GM12878 (cell line): ENCODE measurements around the gene POC1B. TPM values are rescaled to one million over a fixed set of nuclear protein-coding genes. Genes with fewer than 3 reads are reported as not detected.

ENCODE experiments used
- ATAC-seq: fragments of 200-7000 bp; cut with Tn5 transposase; 3 replicates; pipeline ENCODE4 v1.9.1; 2020; ENCODE audit warnings: mild to moderate bottlenecking, moderate library complexity
- BruUV-seq: library from RNA; stranded (reverse); fragments of 400-500 nt; replicated peaks from 2 replicates; lab custom pipeline; 2021; lab: Mats Ljungman, UMichigan
- CTCF ChIA-PET: fragments of 300-600 bp; sonication (Branson Sonifier 250); formaldehyde crosslinking; extraction: SDS; loops from one replicate; lab custom pipeline; 2021; ENCODE audit warnings: inconsistent platforms; lab: Yijun Ruan, JAX
- POLR2A ChIA-PET: fragments of 350-600 bp; formaldehyde crosslinking; extraction: SDS; loops from one replicate; lab custom pipeline; 2021; ENCODE audit warnings: inconsistent platforms; lab: Charles Lee
- RAD21 ChIA-PET: fragments of 300-600 bp; sonication (Branson Sonifier 250); formaldehyde crosslinking; loops from one replicate; lab custom pipeline; 2023; ENCODE audit warnings: antibody characterized with exemption; ENCODE audit not compliant: unreplicated experiment; lab: Charles Lee
- SMC1A ChIA-PET: fragments of 300-600 bp; sonication (Branson Sonifier 250); formaldehyde crosslinking; loops from one replicate; lab custom pipeline; 2023; ENCODE audit not compliant: unreplicated experiment, uncharacterized antibody; lab: Charles Lee
- DNase-seq: peaks from one replicate; pipeline ENCODE4 v3.0.0-alpha.2; 2011; ENCODE audit warnings: low read depth, low spot score
- FAIRE-seq: peaks from 3 replicates; lab custom pipeline; 2011; peaks lifted over from hg19 to GRCh38; lab: Jason Lieb, UNC
- H2AFZ ChIP-seq: 2 replicates; pipeline ENCODE4 v1.6.0; 2011; ENCODE audit warnings: low read depth, low read length, control low read depth; ENCODE audit not compliant: control insufficient read depth
- H3K27ac ChIP-seq: 2 replicates; pipeline ENCODE4 v1.5.1; 2011; ENCODE audit warnings: control low read depth; ENCODE audit not compliant: control insufficient read depth, insufficient read depth
- H3K27me3 ChIP-seq, 2 experiments: replicated peaks in 1 of 2; 2 replicates each; pipeline versions ENCODE4 v1.6.0 to v1.6.1; 2011; ENCODE audit warnings: low read length in 1 of 2; ENCODE audit not compliant: control insufficient read depth in 2 of 2, insufficient read depth in 2 of 2
- H3K36me3 ChIP-seq, 2 experiments: 2 replicates each; pipeline ENCODE4 v1.5.1; 2011; ENCODE audit warnings: low read length in 1 of 2; ENCODE audit not compliant: control insufficient read depth in 2 of 2, insufficient read depth in 2 of 2
- H3K4me1 ChIP-seq: 2 replicates; pipeline ENCODE4 v1.6.1; 2011; ENCODE audit warnings: mild to moderate bottlenecking, low read length, moderate library complexity, mixed read lengths; ENCODE audit not compliant: control insufficient read depth, insufficient read depth
- H3K4me2 ChIP-seq: 2 replicates; pipeline ENCODE4 v1.6.0; 2011; ENCODE audit warnings: control low read depth; ENCODE audit not compliant: control insufficient read depth, insufficient read depth
- H3K4me3 ChIP-seq: fragments of 200-600 bp; sonication (generic); 2 replicates; pipeline ENCODE4 v1.5.1; 2016
- H3K79me2 ChIP-seq: 2 replicates; pipeline ENCODE4 v1.6.0; 2011; ENCODE audit warnings: low read length; ENCODE audit not compliant: control insufficient read depth, insufficient read depth
- H3K9ac ChIP-seq: 2 replicates; pipeline ENCODE4 v1.8.0; 2011; ENCODE audit warnings: low read length, control low read depth, mixed read lengths; ENCODE audit not compliant: control insufficient read depth, insufficient read depth
- H3K9me3 ChIP-seq: replicated peaks from 3 replicates; pipeline ENCODE4 v1.5.1; 2011; ENCODE audit warnings: mild to moderate bottlenecking, low read length; ENCODE audit not compliant: control insufficient read depth, insufficient read depth
- H4K20me1 ChIP-seq: 2 replicates; pipeline ENCODE4 v1.6.0; 2011; ENCODE audit not compliant: control insufficient read depth, insufficient read depth
- ASH2L ChIP-seq: fragments of 300-600, 200-600 bp; sonication (generic); IDR thresholded peaks from 2 replicates; pipeline ENCODE4 v1.6.1; 2017; ENCODE audit warnings: low read depth, mild to moderate bottlenecking, borderline replicate concordance
- BMI1 ChIP-seq: fragments of 450-650 bp; IDR thresholded peaks from 2 replicates; pipeline ENCODE4 v1.6.1; 2016; ENCODE audit warnings: mild to moderate bottlenecking, moderate library complexity, borderline replicate concordance
- CBX5 ChIP-seq: sonication (generic); IDR thresholded peaks from 2 replicates; pipeline ENCODE4 v1.6.1; 2016; ENCODE audit warnings: low read depth, moderate library complexity, mild to moderate bottlenecking, inconsistent platforms
- EED ChIP-seq: sonication (generic); IDR thresholded peaks from 2 replicates; pipeline ENCODE4 v1.6.1; 2016; ENCODE audit warnings: antibody characterized with exemption, low read depth
- KDM1A ChIP-seq: fragments of 200-600 bp; sonication (generic); IDR thresholded peaks from 2 replicates; pipeline ENCODE4 v1.6.1; 2016; ENCODE audit warnings: borderline replicate concordance
- NFYA ChIP-seq: IDR thresholded peaks from 2 replicates; pipeline ENCODE4 v1.6.1; 2011; ENCODE audit warnings: low read depth, mild to moderate bottlenecking, low read length, improper control_type of control experiment, borderline replicate concordance
- PAX5 ChIP-seq: IDR thresholded peaks from 2 replicates; pipeline ENCODE4 v1.6.1; 2011; ENCODE audit warnings: low read depth, low read length, borderline replicate concordance
- RAD21 ChIP-seq: IDR thresholded peaks from 2 replicates; pipeline ENCODE4 v1.6.1; 2011; ENCODE audit warnings: mild to moderate bottlenecking, low read depth, low read length, moderate library complexity; ENCODE audit not compliant: insufficient read depth
- SP1 ChIP-seq: IDR thresholded peaks from one replicate; pipeline ENCODE4 v1.6.1; 2011; ENCODE audit warnings: low read depth, low read length
- SUPT20H ChIP-seq: IDR thresholded peaks from 2 replicates; pipeline ENCODE4 v1.6.1; 2011; ENCODE audit warnings: low read depth, mild to moderate bottlenecking, low read length, moderate library complexity, borderline replicate concordance; ENCODE audit not compliant: control insufficient read depth
- TBL1XR1 ChIP-seq: IDR thresholded peaks from 2 replicates; pipeline ENCODE4 v1.6.1; 2012; ENCODE audit warnings: low read depth, low read length, improper control_type of control experiment
- ZBTB11 ChIP-seq: fragments of 450-650 bp; formaldehyde crosslinking; IDR thresholded peaks from 2 replicates; pipeline ENCODE4 v1.5.0; 2022; ENCODE audit warnings: mild to moderate bottlenecking, missing genetic modification characterization
- WGBS: methylation state at CpG from one replicate; pipeline ENCODE4 v1.1.6; 2016; ENCODE audit warnings: low lambda C conversion rate; ENCODE audit not compliant: insufficient replicate concordance, insufficient coverage; ENCODE audit errors: missing lambda C conversion rate; 5-methylcytosine and 5-hydroxymethylcytosine counted together
- in situ Hi-C: fragments of 300-500 bp; cut with MboI; formaldehyde crosslinking; loops from 9 replicates; pipeline ENCODE4 v1.14.3; 2018; ENCODE audit warnings: mixed read lengths
- intact Hi-C: fragments of 100-400 bp; cut with micrococcal nuclease; formaldehyde crosslinking; loops from one replicate; pipeline ENCODE4 v1.14.2; 2022; ENCODE audit not compliant: unreplicated experiment
- polyA plus RNA-seq, 11 experiments: library from polyadenylated mRNA; depleted of rRNA in 4 of 11; unstranded in 6 of 11; stranded (reverse) in 5 of 11; fragments of >200 nt; fragmentation: Nextera tagmentation in 4 of 11; fragmentation: Illumina TruSeq in 1 of 11; extraction: Ambion mirVana in 4 of 11; extraction: Trizol in 1 of 11; gene quantifications; 1 replicate in 1 of 11; 2 replicates in 10 of 11; pipeline versions ENCODE4 v1.2.1 to v1.2.3, GENCODE V29; 2011 to 2016; ENCODE audit warnings: inconsistent platforms in 2 of 11, missing spikeins in 2 of 11, low read depth in 1 of 11
- total RNA-seq, 4 experiments: library from RNA; depleted of rRNA in 3 of 4; stranded (reverse); fragments of >200 nt in 3 of 4; fragmentation: Illumina TruSeq in 1 of 4; extraction: Trizol in 1 of 4; gene quantifications; 2 replicates each; pipeline versions ENCODE4 v1.2.1 to v1.2.3, GENCODE V29; 2013 to 2021

POC1B gene
- total and polyA plus RNA-seq, 10 of the 15 experiments (the other 5 are each of a cell fraction or from before 2014, with no cell fraction given) = 4.4 to 17.8 (median 11.3) TPM

GRCh38 chr12:89383235-89384049 is 142.4 kb downstream of the POC1B start (continued):
- no peak for TF ChIP-seq ZBTB11
- TF ChIP-seq EED = no peak
- TF ChIP-seq, all 136 proteins: peak for 0

DNA sequence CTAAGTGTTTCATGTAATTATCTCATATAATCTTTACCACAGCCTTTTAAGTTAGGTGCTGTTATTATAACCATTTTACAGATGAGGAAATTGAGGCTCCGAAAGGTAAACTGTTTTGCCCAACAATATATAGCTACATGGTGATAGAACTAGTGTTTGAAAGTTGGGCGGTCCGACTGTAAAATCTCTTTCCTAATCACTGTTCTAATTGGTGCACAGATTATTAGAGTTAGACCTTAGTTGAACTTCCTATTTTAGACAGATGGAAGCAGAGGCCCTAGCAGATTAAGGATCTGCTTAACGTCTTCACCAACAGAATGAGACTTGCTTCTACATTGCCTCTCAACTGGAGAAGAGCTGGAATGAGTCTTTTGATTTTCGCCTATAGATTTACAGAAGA is 143.5 kb downstream of the POC1B start:
- Histone ChIP-seq H3K27me3 (no peaks in the 10 kb centered on the region), H3K36me3 (no peaks in the 10 kb centered on the region), H3K9ac (no peak overlapping the region), H2AFZ (no peak overlapping the region), H3K4me1 (no peaks in the 10 kb centered on the region), H3K27ac (no peak overlapping the region), H4K20me1 (no peaks in the 10 kb centered on the region), H3K4me2 (no peak overlapping the region), H3K79me2 (no peaks in the 10 kb centered on the region), H3K4me3 (no peak overlapping the region), H3K9me3 (no peaks in the 10 kb centered on the region)
- SMC1A ChIA-PET = interaction anchor here (1.1 kb wide), 1 partner anchor 25 kb away, joined by 4 read pairs; no protein-coding TSS in a partner anchor
- TF ChIP-seq ASH2L = no peak
- no peak for TF ChIP-seq SP1
- TF ChIP-seq PAX5 = no peak
- no peak for TF ChIP-seq NFYA
- no peak for TF ChIP-seq KDM1A
- TF ChIP-seq SUPT20H = no peak
- TF ChIP-seq RAD21 = no peak
- TF ChIP-seq CBX5 = no peak
- TF ChIP-seq BMI1 = no peak
- TF ChIP-seq TBL1XR1 = no peak
- RAD21 ChIA-PET = no interaction called here
- DNase-seq (no peak), FAIRE-seq (no peak), ATAC-seq (no peak)
- POLR2A ChIA-PET = no interaction called here
- CTCF ChIA-PET = no interaction called here
- in situ Hi-C loops = no loop called here
- 56% methylated on average over 5 of the region's 5 CpGs for WGBS
- BruUV-seq = no TSS peak
- intact Hi-C loops = no loop called here
